Neural cell (in vitro differentiated cells): Measurements from ENCODE around the gene AP2B1.
"Not testable (repeated sequence)": the region's sequence is repeated elsewhere in the genome, so short reads cannot be mapped to it uniquely, and the experiment has no call there.

Experiments used
- EP300 ChIP-seq: fragments of 450-650 bp; conservative IDR thresholded peaks from 2 replicates; pipeline ENCODE4 v1.6.1; 2014; ENCODE audit warnings: antibody characterized with exemption, mild to moderate bottlenecking, moderate library complexity; ENCODE audit not compliant: poor library complexity, severe bottlenecking
- EZH2 ChIP-seq: fragments of 200-600, 300-800 bp; shearing (Covaris generic), sonication (generic); IDR thresholded peaks from 2 replicates; pipeline ENCODE4 v1.6.1; 2014; ENCODE audit warnings: antibody characterized with exemption, low read length, borderline replicate concordance, mild to moderate bottlenecking; ENCODE audit not compliant: insufficient read depth, poor library complexity, severe bottlenecking
- POLR2AphosphoS5 ChIP-seq: IDR thresholded peaks from 2 replicates; pipeline ENCODE4 v1.6.1; 2012
- RAD21 ChIP-seq: fragments of 450-650 bp; conservative IDR thresholded peaks from 2 replicates; pipeline ENCODE4 v1.6.1; 2014; ENCODE audit warnings: antibody characterized with exemption, mild to moderate bottlenecking, moderate library complexity
- TF ChIP-seq, protein P1 (sequence below): fragments of 450-650 bp; IDR thresholded peaks from 2 replicates; pipeline ENCODE4 v1.5.1; 2014; ENCODE audit warnings: antibody characterized with exemption, mild to moderate bottlenecking, moderate library complexity; ENCODE audit not compliant: poor library complexity, severe bottlenecking
- TF ChIP-seq, protein P2 (sequence below): IDR thresholded peaks from 2 replicates; pipeline ENCODE4 v1.6.1; 2012; ENCODE audit warnings: borderline replicate concordance

DNA sequence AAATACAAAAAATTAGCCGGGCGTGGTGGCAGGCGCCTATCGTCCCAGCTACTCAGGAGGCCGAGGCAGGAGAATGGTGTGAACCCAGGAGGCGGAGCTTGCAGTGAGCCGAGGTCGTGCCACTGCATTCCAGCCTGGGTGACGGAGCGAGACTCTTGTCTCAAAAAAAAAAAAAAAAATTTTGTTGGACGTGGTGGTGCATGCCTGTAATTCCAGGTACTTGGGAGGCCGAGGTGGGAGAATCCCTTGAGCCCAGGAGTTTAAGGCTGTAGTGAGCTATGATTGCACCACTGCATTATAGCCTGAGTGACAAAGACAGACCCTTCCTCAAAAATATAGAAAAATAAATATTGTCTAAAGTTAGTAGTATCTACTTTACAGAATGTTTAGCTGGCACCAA is 23.6 kb downstream of the AP2B1 start:
- TF ChIP-seq, protein P1, sequence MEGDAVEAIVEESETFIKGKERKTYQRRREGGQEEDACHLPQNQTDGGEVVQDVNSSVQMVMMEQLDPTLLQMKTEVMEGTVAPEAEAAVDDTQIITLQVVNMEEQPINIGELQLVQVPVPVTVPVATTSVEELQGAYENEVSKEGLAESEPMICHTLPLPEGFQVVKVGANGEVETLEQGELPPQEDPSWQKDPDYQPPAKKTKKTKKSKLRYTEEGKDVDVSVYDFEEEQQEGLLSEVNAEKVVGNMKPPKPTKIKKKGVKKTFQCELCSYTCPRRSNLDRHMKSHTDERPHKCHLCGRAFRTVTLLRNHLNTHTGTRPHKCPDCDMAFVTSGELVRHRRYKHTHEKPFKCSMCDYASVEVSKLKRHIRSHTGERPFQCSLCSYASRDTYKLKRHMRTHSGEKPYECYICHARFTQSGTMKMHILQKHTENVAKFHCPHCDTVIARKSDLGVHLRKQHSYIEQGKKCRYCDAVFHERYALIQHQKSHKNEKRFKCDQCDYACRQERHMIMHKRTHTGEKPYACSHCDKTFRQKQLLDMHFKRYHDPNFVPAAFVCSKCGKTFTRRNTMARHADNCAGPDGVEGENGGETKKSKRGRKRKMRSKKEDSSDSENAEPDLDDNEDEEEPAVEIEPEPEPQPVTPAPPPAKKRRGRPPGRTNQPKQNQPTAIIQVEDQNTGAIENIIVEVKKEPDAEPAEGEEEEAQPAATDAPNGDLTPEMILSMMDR: not testable (repeated sequence)
- TF ChIP-seq POLR2AphosphoS5, EP300, EZH2, RAD21: not testable (repeated sequence)
- TF ChIP-seq, protein P2, sequence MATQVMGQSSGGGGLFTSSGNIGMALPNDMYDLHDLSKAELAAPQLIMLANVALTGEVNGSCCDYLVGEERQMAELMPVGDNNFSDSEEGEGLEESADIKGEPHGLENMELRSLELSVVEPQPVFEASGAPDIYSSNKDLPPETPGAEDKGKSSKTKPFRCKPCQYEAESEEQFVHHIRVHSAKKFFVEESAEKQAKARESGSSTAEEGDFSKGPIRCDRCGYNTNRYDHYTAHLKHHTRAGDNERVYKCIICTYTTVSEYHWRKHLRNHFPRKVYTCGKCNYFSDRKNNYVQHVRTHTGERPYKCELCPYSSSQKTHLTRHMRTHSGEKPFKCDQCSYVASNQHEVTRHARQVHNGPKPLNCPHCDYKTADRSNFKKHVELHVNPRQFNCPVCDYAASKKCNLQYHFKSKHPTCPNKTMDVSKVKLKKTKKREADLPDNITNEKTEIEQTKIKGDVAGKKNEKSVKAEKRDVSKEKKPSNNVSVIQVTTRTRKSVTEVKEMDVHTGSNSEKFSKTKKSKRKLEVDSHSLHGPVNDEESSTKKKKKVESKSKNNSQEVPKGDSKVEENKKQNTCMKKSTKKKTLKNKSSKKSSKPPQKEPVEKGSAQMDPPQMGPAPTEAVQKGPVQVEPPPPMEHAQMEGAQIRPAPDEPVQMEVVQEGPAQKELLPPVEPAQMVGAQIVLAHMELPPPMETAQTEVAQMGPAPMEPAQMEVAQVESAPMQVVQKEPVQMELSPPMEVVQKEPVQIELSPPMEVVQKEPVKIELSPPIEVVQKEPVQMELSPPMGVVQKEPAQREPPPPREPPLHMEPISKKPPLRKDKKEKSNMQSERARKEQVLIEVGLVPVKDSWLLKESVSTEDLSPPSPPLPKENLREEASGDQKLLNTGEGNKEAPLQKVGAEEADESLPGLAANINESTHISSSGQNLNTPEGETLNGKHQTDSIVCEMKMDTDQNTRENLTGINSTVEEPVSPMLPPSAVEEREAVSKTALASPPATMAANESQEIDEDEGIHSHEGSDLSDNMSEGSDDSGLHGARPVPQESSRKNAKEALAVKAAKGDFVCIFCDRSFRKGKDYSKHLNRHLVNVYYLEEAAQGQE: not testable (repeated sequence)
